ENCODE data around the gene ASIC2.

The ASIC2 gene

DNA sequence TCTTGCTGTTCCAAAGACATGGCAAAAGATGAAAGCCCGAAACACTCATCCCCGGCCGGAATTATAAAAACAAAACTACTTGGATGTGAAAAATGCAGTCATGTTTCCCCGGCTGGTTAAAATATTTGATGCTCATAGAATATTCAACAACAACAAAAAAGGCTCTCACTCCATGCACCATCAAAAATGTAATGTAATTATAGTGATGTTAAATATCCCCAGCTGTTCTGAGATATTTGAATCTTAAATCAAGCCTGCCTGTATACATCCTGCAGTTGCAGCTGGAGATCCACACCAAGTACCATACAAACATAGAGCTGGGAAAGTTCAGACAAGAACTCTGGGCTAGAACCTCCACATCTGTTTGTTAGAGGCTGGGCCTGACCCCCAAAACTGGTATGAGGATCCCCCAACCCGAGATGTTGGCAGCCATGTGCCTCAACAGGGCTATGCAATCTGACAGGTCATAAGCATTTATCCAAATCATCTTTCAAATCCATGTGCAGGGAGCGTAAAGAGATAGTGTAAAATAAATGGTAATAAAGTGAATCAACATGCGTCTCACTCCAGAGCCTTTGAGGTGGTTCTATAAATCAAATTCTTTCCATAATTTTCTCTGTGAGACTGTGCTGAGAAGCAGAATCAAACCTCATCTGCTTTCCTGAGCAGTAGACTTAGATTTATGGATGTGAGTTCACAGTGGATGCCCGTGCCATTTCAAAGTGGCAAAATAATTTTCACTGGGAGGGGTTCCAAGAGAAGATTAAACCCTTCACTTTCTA is 12.7 kb downstream of the ASIC2 start:
- H3K4me3 ChIP-seq (ENCODE audit: low read depth, low read length): no peak overlapping the region
- TF ChIP-seq, protein P1, sequence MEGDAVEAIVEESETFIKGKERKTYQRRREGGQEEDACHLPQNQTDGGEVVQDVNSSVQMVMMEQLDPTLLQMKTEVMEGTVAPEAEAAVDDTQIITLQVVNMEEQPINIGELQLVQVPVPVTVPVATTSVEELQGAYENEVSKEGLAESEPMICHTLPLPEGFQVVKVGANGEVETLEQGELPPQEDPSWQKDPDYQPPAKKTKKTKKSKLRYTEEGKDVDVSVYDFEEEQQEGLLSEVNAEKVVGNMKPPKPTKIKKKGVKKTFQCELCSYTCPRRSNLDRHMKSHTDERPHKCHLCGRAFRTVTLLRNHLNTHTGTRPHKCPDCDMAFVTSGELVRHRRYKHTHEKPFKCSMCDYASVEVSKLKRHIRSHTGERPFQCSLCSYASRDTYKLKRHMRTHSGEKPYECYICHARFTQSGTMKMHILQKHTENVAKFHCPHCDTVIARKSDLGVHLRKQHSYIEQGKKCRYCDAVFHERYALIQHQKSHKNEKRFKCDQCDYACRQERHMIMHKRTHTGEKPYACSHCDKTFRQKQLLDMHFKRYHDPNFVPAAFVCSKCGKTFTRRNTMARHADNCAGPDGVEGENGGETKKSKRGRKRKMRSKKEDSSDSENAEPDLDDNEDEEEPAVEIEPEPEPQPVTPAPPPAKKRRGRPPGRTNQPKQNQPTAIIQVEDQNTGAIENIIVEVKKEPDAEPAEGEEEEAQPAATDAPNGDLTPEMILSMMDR (IDR thresholded peaks at IDR 0.05; ENCODE audit: insufficient read depth, low read depth, low read length, missing control alignments): no peak
- DNase-seq (ENCODE audit: low read depth): no peak

DNA sequence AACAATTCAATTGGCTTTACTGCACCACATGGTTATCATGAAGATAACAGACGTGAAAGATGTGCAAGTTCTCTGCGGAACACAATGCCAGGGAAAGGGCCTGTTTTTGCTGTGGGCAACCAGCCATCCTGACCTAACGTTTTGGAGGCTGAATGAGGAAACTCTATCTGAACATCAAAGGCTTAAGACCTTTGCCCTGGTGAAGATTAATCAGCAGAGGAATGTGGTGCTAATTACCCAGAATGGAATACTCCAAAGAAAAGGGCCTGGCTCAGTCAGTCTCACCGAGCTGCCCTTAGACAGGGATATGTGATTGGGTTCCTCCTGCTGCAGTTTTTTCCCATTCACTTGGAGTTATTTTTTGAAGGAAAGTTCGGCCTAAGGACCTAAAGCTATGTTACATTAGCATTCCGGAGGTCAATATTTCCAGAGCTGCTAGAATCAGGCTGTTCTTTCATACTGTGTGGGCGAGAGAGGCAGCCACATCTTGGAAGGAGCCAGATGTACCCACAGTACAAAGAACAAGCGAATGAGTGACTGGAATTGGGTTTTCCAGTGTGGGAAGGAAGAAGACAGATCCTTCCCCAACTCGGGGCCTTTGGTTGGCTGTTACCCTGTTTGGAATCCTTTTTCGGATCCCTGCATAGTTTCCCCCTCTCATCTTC is 15.5 kb downstream of the ASIC2 start:
- DNase-seq (ENCODE audit: low read depth): no peak
- no peak overlapping the region for H3K4me3 ChIP-seq (ENCODE audit: low read depth, low read length)
- TF ChIP-seq, protein P1 (IDR thresholded peaks at IDR 0.05; ENCODE audit: insufficient read depth, low read depth, low read length, missing control alignments): no peak

DNA sequence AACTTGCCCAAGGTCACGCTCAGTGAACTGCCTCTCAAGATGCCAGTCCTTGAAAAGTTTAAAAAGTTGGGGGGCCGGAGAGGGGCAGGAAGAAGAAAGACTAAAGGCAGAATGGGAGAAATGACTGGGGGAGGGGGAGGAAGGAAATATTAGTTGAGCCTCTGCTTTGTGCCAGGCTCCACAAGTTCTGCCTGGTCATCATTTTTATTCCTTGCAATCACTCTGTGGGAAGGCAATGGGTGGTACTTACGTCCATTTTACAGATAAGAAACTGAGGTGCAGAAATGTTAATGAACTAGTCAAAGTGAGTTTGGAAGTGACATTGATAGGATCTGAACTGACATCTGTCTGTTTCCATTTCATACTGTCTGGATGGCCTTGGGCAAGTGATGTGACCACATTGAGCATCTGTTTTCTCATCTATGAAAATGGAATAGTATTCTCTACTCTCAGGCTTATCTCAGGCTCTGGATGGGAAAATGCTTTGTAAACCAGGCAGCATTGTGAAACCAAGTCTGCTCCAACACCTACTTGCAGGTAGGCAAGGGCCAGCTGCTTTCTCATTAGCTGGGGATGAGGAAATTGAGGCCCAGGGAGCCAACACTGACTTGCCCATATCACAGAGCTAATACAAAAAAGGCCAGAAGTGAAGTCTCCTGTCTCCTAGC is 19.2 kb downstream of the ASIC2 start:
- TF ChIP-seq, protein P1 (IDR thresholded peaks at IDR 0.05; ENCODE audit: insufficient read depth, low read depth, low read length, missing control alignments): no peak
- no peak overlapping the region for H3K4me3 ChIP-seq (ENCODE audit: low read depth, low read length)
- no peak for DNase-seq (ENCODE audit: low read depth)

DNA sequence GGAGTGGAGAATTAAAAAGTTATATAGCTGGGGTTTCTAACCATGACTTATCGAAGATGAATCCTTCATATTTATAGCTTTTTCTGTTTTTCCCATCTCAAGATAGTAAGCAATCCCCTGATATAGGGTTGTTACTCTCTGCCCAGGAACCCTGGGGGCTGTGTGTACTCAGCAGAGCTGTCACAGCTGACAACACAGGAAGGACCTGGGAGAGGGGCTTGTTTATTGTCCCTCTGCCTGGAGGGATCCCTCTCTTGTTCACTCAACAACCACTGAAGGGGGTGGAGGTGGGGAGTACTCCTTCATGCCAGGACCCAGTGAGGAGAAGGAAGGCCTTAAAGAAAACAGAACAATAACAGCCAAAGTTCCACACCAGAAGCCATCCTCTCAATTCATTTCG is 19.8 kb downstream of the ASIC2 start:
- no peak for DNase-seq (ENCODE audit: low read depth)
- TF ChIP-seq, protein P1 (IDR thresholded peaks at IDR 0.05; ENCODE audit: insufficient read depth, low read depth, low read length, missing control alignments): no peak
- no peak overlapping the region for H3K4me3 ChIP-seq (ENCODE audit: low read depth, low read length)

DNA sequence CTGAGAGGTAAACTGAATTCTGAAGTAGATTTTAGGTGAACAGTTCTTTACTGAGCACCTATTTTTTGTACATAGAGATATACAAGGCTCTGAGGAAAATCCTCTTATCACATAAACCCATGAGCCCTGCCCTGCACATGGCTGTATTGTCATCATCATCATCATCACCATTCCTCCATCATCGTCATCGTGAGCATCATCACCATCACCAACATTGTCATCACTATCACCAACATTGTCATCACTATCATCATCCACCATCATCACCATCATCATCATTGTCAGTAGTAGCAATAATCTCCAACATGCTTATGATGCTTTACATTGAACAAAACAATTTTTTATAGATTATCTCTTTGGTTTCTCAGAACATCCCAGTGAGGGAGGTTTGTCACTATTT is 20.7 kb downstream of the ASIC2 start:
- DNase-seq (ENCODE audit: low read depth): no peak
- TF ChIP-seq, protein P1 (IDR thresholded peaks at IDR 0.05; ENCODE audit: insufficient read depth, low read depth, low read length, missing control alignments): no peak
- H3K4me3 ChIP-seq (ENCODE audit: low read depth, low read length): no peak overlapping the region

DNA sequence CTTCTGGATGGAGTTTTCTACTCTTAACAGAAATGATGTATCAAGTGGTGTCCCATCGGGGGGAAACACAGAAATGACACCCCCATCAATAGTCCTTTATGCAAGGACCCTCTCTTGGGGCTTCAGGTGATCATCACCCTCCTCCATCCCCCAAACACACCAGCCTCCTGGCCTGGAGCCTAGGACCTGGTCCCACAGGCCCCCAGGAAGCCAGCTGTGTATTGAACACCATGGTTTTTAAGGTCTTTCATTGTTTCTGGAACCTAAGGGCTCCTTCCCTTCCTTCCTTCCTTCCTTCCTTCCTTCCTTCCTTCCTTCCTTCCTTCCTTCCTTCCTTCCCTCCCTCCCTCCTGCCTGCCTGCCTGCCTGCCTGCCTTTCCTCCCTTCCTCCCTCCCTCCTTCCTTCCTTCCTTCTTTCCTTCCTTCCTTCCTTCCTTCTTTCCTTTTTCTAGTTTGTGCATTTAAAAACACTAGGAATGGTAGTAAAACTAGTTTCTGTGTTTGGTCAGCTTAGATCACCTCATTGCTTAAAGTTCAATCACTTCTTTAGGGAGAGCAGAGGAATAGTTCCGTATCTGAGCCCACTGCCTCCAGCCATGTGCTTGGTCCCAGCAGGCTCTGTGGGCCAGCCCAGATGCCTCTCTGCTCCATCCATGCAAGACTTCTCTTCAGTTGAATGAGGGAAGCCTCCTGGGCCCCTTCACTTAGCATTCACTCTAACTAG is 23.6 kb downstream of the ASIC2 start:
- no peak overlapping the region for H3K4me3 ChIP-seq (ENCODE audit: low read depth, low read length)
- TF ChIP-seq, protein P1 (IDR thresholded peaks at IDR 0.05; ENCODE audit: insufficient read depth, low read depth, low read length, missing control alignments): no peak
- DNase-seq (ENCODE audit: low read depth): no peak
